NOMO-1 treated with dmso at 0.1 percent for 144 hours (cell line): Measurements from ENCODE around the gene FRS3.

ENCODE experiments used
- DNase-seq: peaks from one replicate; lab custom pipeline; 2025; ENCODE audit not compliant: unreplicated experiment; lab: John Stamatoyannopoulos, UW

FRS3 gene

DNA sequence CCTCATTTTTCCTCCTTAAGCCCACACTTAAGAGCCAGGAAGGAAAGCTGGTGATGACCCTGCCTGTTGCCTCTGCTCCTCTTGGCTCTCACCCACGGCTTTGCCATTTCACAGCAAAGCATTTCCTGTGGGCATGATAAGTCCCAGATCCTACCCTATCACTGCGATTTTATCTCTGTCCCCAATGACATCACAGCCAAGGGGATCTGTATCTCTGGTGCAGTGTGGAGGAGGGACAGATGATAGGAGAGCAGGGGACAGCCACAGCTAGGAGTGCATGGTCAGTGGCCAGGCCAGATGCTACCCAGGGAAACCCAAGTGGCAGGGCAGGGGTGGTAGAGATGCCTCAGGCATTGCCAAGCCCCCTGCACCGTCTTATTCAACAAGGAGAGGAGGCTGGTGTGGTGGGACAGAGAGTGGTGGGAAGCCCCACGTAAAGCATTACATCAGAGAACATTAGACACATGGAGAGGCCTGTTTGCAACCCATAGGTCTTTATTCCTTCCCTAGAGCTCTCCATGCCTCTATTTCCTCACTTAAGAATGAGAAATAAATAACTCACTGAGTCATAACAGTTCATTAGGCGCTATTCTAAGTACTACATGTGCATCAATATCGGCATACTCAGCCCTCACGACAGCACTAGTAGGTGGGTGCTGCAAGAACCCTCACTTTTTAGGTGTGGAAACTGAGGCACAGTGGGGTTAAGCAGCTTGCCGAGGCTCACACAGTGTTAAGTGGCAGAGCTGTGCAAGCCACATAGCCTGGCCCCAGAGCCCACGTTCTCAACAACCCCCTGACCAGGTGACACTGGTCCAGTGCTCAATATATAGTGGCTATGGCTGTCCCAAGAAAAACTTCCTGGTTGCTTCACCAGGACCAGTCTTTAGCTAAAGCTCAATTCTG, 48.9 kb downstream of the FRS3 start:
- no peak for DNase-seq

DNA sequence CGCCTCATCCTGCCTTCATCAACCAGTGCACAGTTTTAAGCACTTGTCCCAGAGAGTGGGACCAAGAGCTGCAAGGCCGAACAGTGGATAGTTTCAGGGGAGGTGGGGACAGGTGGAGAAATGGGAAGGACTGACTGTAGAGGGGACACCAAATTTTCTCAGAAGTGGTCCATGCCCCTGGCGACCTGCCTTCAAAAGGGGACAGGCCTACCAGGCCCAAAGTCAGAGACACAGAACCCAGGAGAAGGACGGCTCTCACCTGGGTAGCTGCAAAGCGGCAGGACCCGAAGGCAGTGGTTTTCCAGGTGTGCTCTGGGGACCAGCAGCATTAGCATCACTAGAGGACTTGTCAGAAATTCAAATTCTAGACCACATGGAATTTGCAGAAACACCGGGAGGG, 50.1 kb downstream of the FRS3 start:
- no peak for DNase-seq

DNA sequence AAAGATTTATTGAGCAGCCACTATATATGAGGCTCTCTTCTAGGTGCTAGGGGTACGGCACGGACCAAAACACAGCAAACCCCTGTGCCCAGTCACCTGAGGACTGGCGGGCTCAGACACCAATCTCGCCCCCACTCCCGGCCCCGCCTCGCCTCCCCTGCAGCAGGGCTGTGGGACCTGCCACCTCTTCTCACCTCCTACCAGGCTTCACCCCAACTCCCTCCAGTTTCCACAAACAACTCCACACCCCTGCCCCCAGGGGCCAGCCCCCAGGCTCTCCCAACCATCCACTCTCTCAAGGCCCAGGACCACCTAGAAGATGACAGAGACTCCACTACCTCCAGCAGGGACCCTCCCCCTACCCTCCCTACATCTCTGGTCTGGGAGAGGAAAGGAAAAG, 50.7 kb downstream of the FRS3 start:
- DNase-seq: no peak

DNA sequence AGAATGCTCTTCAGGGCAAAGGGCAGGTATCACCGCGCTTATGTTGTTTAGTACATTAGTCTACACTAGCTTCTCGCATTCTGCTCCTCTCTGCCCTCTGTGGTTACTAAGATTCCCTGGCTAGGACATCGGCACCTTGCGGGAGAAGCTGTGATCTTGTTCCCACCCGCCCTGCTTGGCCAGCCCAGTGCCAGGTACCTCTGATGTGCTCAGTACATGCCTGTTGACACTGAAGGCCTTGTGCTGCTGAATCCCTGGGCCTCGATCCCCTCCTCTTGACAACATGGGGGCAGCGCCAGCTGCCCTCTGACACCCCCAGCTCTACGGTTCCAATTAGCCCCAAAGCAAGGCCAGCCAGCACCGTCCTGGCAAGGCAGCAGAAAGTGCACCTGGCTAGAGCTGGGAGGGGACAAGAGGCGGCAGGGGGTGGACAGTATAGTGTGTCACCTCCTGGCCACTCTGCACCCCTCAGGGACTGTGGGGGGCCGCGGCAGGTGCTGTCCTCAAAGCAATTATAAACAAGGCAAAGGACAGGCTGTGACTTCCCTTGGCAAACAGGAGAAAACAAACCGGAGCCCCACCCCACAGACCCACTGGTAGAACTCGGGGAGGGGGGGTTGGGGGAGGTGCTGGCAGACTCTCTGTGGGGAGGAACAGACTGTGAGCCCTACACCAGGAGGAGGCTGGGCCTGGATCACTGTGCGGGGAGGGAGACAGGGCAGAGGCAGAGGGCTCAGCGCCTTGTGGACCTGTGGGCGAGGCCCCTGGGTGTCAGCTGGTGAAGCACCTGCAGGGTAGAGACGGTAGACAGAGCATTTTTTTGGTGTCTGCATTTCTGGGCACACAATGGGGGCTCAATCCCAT, 51.4 kb downstream of the FRS3 start:
- DNase-seq: no peak

DNA sequence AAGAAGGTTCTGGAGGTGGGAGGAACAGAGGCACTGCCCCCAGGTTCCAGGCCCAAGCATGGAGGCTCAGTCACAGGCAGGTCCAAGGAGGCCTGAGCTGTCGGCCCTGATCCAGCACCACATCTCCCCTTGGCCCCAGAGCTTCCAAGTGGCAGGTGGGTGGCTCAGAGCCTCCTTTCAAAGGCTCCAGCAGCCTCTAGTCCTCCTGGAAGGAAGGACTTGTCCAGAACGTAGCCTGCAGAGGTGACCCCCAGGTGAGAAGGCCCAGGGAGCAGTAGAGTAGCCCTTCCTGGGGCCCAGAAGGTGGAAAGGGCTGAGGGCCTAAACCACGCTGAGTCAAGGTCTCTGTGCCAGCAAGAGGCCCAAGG, 52.0 kb downstream of the FRS3 start:
- DNase-seq: no peak

DNA sequence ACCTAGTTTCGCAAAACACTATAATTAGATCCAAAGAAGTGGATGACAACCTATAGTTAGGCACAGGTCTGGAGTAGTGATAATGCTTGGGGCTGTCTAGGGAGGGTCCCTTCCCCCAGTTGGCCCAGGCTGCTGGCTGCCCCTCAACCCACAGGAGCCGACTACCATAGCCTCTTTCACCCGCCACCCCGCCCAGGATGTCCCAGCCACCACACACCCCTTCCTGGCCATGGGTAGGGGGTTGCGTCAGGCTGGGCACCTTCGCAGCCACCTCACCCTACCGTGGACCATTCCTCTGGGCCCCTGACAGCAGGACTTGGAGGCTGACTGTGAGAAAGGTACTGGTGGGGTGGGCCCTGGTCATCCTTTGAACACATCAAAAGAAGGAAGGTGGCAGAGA, 52.8 kb downstream of the FRS3 start:
- no peak for DNase-seq

DNA sequence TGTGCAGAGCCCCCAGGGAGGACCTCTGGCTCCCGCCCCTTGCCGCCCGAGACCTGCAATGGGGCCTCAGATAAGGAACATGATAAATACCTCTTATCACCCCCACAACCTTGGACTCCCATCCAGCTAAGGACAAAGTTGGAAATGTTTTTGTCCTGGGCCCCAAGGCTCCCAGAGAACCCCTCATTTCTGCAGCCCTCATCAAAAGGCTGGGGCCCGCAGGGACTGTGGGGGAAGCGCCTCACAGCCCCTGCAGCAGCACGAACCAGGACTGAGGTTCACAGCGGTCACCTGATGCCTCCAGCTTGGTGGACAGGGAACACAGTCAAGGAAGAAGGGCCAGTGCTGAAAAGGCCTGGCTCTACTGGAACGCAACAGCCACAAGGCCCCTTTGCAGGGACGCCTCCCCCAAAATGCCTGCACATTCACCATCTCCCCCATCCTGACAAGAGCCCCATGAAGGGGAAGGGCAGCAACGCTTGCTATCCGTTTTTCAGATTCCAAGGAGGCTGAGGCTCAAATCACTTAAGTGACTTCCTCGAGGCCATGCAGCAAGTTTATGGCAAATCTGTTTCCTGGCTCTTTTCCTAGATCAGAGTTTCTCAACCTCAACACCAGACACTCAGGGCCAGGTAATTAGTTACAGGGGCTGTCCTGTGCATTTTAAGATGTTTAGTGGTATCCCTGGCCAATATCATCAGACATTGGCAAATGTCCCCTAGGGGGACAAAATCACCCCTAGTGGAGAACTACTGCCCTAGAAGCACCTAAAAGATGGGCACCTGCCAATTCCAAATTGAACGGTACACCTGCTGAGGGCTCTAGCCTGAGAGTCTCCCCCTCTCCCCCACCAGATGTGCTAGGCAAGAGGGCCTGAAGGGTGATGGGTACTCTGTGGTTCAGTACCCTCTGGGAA, 54.9 kb downstream of the FRS3 start:
- no peak for DNase-seq

DNA sequence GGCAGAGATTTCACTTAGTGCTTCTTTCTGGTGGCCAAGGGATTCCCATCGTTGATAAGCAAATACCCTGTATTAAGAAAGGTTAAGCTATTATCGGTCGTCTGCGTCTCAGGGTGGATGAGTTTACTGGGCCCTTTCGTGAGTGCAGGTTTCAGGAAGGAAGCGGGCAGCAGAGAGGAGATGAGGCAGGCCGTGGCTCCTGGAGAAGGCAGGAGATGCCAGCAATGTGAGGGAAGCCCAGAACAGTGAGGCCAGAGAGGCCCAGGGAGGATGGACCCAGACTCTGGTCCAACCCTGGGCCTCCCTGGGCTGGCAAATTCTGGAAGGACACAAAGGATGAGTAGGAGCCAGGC, 55.5 kb downstream of the FRS3 start:
- DNase-seq: no peak

DNA sequence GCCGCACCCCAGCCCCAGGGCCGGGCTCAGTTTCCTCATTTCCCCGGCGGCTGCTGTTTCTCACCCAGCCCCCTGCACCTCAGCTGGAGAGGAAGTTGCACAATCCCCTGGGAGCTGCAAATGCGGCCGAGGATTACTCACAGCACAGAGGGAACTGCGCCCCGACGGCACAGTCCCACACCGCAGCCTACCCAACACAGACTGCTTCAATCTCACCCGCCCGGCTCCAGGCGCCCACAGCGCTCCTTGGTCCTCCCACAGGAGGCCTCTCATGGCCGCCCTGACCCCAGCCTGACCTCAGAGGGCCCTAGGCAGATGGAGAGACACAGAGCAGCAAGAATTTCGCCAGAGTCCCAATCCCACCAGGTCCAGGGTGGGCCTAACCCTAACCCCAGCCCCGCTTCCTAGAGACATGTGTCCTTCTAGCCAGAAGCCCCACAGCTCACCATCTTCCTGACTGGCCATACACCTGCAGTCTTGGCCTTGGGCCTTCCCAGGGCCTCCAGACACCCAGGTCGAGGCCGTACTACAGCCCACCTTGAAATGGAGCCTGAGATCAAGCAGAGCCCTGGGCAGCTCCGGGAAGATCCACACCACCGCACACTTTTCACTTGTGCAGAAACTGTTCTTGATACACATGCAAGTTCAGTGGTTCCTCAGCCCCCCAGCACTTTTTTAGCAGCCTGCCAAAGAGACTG, 56.0 kb downstream of the FRS3 start:
- DNase-seq: peak; percentile 92

DNA sequence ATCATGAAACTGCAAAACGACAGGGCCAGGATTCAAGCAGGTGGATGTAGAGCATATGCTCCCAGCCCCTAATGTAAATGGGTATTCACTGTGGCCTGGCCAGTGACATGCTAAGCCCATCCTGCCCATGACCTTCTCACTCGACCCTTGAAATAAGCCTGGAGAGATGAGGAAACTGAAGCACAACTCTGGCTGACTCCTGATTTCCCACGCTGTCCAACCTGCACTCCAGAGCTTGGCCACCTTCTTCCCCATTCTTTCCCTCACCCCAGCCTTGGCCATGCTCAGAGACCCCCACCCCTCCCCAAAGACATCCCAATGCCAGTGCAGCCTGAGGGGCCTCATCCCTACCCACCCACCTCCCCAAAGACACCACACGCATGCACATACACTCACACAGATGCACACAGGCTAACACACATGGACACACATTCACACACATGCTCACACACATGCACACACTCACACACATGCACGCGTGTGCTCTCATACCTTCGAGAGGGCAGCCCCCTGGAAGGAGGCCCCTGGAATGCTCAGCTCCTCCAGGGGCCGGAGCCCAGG, 56.7 kb downstream of the FRS3 start:
- DNase-seq: no peak

DNA sequence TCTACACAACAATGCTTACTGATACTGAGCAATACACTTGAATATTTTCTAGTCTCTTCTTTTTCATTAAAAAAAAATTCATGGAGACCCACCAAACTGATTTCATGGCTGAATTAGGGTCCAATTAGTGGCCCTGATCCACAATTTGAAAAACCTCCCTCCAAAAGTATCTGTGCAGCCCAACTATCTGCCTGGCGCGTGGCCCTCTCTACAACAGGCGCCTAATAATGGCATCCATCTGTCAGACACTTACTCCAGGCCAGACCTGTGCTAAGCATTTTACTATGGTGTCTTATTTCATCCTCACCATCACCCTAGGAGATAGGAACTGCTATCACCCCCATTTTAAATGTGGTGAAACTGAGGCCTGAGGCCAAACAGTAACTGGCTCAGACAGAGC, 58.3 kb downstream of the FRS3 start:
- no peak for DNase-seq

DNA sequence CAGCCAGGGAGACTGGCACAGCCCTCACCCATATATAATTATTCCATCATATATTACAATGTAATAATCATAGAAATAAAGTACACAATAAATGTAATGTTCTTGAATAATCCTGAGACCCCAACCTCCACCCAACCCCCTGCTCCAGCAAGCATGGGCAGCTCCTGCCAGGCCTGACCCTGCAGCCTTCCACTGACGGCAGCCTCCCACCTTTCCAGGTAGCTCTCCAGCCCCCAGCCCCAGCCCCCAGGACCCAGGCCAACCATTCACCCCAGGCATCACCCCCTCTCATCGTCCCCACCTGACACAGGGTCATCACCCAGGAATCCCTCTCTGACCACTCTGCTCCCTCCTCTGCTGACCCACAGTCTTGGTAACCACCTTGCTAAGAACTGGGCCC, 58.9 kb downstream of the FRS3 start:
- no peak for DNase-seq

DNA sequence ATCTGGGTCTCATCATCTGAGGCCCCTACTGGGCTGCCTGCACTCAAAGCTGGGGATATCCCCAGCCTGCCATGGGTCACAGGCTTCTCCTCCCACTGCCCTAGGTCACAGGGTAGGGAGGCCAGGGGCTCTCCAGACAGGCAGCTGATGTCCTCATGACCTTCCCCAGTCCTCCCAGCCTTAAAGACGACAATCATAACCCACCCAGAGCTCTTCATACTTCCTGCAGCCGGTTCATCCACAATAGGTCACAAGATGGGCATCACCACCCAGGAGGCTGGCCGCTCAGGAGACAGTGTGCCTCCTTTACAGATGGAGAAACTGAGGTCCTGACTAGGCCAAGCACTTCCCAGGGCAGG, 59.5 kb downstream of the FRS3 start:
- no peak for DNase-seq
